CMK (cell line): ENCODE data around the gene DUSP15.
A peak's percentile ranks its signal among the peaks of the same experiment; 100 is the strongest.

Source experiments
- DNase-seq: peaks from one replicate; pipeline ENCODE4 v3.0.0-alpha.2; 2010; ENCODE audit warnings: low read depth

DUSP15 gene

GRCh38 chr20:31894980-31895675 is 24.8 kb upstream of the DUSP15 start:
- no peak for DNase-seq

- no peak for DNase-seq
These were observed 20.3 kb upstream of the DUSP15 start for GRCh38 chr20:31890646-31891045.

GRCh38 chr20:31883829-31884228 is 13.5 kb upstream of the DUSP15 start:
- DNase-seq, result no peak

- no peak for DNase-seq
These were observed 11.6 kb upstream of the DUSP15 start for GRCh38 chr20:31881945-31882344.

- peak; percentile 87 for DNase-seq
These were observed 9.0 kb upstream of the DUSP15 start for GRCh38 chr20:31879143-31879987.

GRCh38 chr20:31877684-31878083 is 7.4 kb upstream of the DUSP15 start:
- DNase-seq, result no peak

- no peak for DNase-seq
These were observed 5.3 kb upstream of the DUSP15 start for GRCh38 chr20:31875671-31876070.

- no peak for DNase-seq
These were observed 2.1 kb upstream of the DUSP15 start for GRCh38 chr20:31872406-31872805.

- no peak for DNase-seq
These were observed 1.3 kb upstream of the DUSP15 start for GRCh38 chr20:31871618-31871954.

- DNase-seq, result no peak
These were observed 645 bp upstream of the DUSP15 start for GRCh38 chr20:31870726-31871617.

- DNase-seq, result no peak
These were observed 720 bp downstream of the DUSP15 start for GRCh38 chr20:31869673-31869941.

GRCh38 chr20:31868853-31869672 is 1.3 kb downstream of the DUSP15 start:
- no peak for DNase-seq

- DNase-seq, result no peak
These were observed 4.1 kb downstream of the DUSP15 start for GRCh38 chr20:31866221-31866620.

GRCh38 chr20:31864521-31865400 is 5.6 kb downstream of the DUSP15 start:
- DNase-seq, result no peak

GRCh38 chr20:31863296-31864085 is 6.8 kb downstream of the DUSP15 start:
- DNase-seq, result no peak

GRCh38 chr20:31862506-31862905 is 7.8 kb downstream of the DUSP15 start:
- no peak for DNase-seq

GRCh38 chr20:31862157-31862470 is 8.2 kb downstream of the DUSP15 start:
- DNase-seq, result no peak

GRCh38 chr20:31861385-31862156 is 8.8 kb downstream of the DUSP15 start:
- peak; percentile 54 for DNase-seq

- DNase-seq, result no peak
These were observed 9.3 kb downstream of the DUSP15 start for GRCh38 chr20:31861135-31861384.
